Measurements from ENCODE around the gene RPLP2.

The RPLP2 gene

GRCh38 chr11:794013-794765 lies 15.6 kb upstream of the RPLP2 start:
- Histone ChIP-seq H3K27ac (ENCODE audit: low read depth, low read length) (no peak overlapping the region), H3K4me3 (ENCODE audit: low read length) (no peak overlapping the region), H3K9me3 (ENCODE audit: control insufficient read depth, insufficient read depth, low read length) (no peaks in the 10 kb centered on the region), H3K36me3 (ENCODE audit: control insufficient read depth, low read length) (peaks cover 17% of the 10 kb centered on the region; the same call in 1 of the 2 replicates), H3K4me2 (ENCODE audit: low read length) (no peak overlapping the region; the same call in 1 of the 2 replicates), H3F3A (ENCODE audit: control insufficient read depth, insufficient read depth) (peaks cover 15% of the 10 kb centered on the region; the same call in 1 of the 2 replicates), H3K4me1 (ENCODE audit: control insufficient read depth, low read length) (peaks cover 37% of the 10 kb centered on the region), H3K27me3 (ENCODE audit: control insufficient read depth, low read length) (no peaks in the 10 kb centered on the region), H4K20me1 (ENCODE audit: control insufficient read depth, insufficient read depth, low read depth, low read length) (peaks cover 4% of the 10 kb centered on the region; the same call in 1 of the 2 replicates), H3K79me2 (ENCODE audit: control insufficient read depth, low read length) (peaks cover 25% of the 10 kb centered on the region), H3K9me2 (replicated peaks; ENCODE audit: control insufficient read depth, low read length) (no peaks in the 10 kb centered on the region)
- no peak for TF ChIP-seq EZH2phosphoT487 (IDR thresholded peaks at IDR 0.05; ENCODE audit: borderline replicate concordance, low read length)
- no peak for TF ChIP-seq CTCF (IDR thresholded peaks at IDR 0.05; ENCODE audit: low read depth, low read length, poor library complexity, severe bottlenecking)

GRCh38 chr11:794766-795633 lies 14.8 kb upstream of the RPLP2 start:
- Histone ChIP-seq H3K79me2 (ENCODE audit: control insufficient read depth, low read length) (peaks cover 25% of the 10 kb centered on the region), H4K20me1 (ENCODE audit: control insufficient read depth, insufficient read depth, low read depth, low read length) (peaks cover 4% of the 10 kb centered on the region; the same call in 1 of the 2 replicates), H3K4me3 (ENCODE audit: low read length) (peak overlapping the region; percentile 93), H3K4me2 (ENCODE audit: low read length) (peak overlapping the region; percentile 97), H3K27me3 (ENCODE audit: control insufficient read depth, low read length) (no peaks in the 10 kb centered on the region), H3K27ac (ENCODE audit: low read depth, low read length) (no peak overlapping the region), H3F3A (ENCODE audit: control insufficient read depth, insufficient read depth) (peaks cover 15% of the 10 kb centered on the region; the same call in 1 of the 2 replicates), H3K36me3 (ENCODE audit: control insufficient read depth, low read length) (peaks cover 25% of the 10 kb centered on the region; the same call in 1 of the 2 replicates), H3K9me3 (ENCODE audit: control insufficient read depth, insufficient read depth, low read length) (no peaks in the 10 kb centered on the region), H3K9me2 (replicated peaks; ENCODE audit: control insufficient read depth, low read length) (no peaks in the 10 kb centered on the region), H3K4me1 (ENCODE audit: control insufficient read depth, low read length) (peaks cover 33% of the 10 kb centered on the region)
- no peak for TF ChIP-seq CTCF (IDR thresholded peaks at IDR 0.05; ENCODE audit: low read depth, low read length, poor library complexity, severe bottlenecking)
- no peak for TF ChIP-seq EZH2phosphoT487 (IDR thresholded peaks at IDR 0.05; ENCODE audit: borderline replicate concordance, low read length)

GRCh38 chr11:795634-796564 lies 13.9 kb upstream of the RPLP2 start:
- peaks cover 34% of the 10 kb centered on the region for H3K36me3 ChIP-seq (ENCODE audit: control insufficient read depth, low read length)
- peak overlapping the region; percentile 97 for H3K4me2 ChIP-seq (ENCODE audit: low read length)
- H3K27ac ChIP-seq (ENCODE audit: low read depth, low read length) = peak overlapping the region; percentile 80
- H4K20me1 ChIP-seq (ENCODE audit: control insufficient read depth, insufficient read depth, low read depth, low read length) = peaks cover 4% of the 10 kb centered on the region; the same call in 1 of the 2 replicates
- peaks cover 25% of the 10 kb centered on the region for H3K79me2 ChIP-seq (ENCODE audit: control insufficient read depth, low read length)
- no peaks in the 10 kb centered on the region for H3K9me3 ChIP-seq (ENCODE audit: control insufficient read depth, insufficient read depth, low read length)
- peak overlapping the region; percentile 93 for H3K4me3 ChIP-seq (ENCODE audit: low read length)
- H3F3A ChIP-seq (ENCODE audit: control insufficient read depth, insufficient read depth) = peaks cover 12% of the 10 kb centered on the region; the same call in 1 of the 2 replicates
- TF ChIP-seq EZH2phosphoT487 (IDR thresholded peaks at IDR 0.05; ENCODE audit: borderline replicate concordance, low read length) (no peak), CTCF (IDR thresholded peaks at IDR 0.05; ENCODE audit: low read depth, low read length, poor library complexity, severe bottlenecking) (no peak)
- no peaks in the 10 kb centered on the region for H3K27me3 ChIP-seq (ENCODE audit: control insufficient read depth, low read length)
- no peaks in the 10 kb centered on the region for H3K9me2 ChIP-seq (replicated peaks; ENCODE audit: control insufficient read depth, low read length)
- peaks cover 33% of the 10 kb centered on the region for H3K4me1 ChIP-seq (ENCODE audit: control insufficient read depth, low read length)

Measured in DOHH2 (cell line).